GM19099 (cell line): ENCODE measurements around the gene PLB1.

ENCODE experiments used
- POLR2A ChIP-seq: IDR thresholded peaks from 3 replicates; pipeline ENCODE4 v1.6.1; 2011; ENCODE audit warnings: low read depth; ENCODE audit not compliant: insufficient read length; ENCODE audit errors: extremely low read depth

Gene PLB1

DNA sequence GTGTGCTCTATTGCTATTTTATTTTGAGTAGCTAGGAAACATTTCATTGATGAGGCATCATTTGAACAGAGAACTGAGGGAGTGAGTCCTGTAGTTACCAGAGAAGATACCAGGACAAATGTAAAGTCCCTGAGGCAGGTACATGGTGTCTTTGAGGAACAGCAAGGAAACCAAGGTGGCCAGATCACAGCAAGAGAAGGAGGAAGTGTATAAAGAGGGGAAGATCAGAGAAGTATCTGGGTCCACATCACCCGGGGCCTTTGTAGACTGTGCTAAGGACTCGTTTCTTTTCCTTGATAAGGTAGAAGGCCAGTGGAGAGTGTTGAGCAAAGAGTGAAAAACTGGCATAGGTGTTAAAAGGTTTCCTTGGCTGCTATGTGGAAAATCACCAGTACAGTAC is 34.8 kb upstream of the PLB1 start:
- TF ChIP-seq POLR2A, result no peak

- TF ChIP-seq POLR2A, result no peak
Observed at GRCh38 chr2:28462122-28462521, 33.7 kb upstream of the PLB1 start.

GRCh38 chr2:28463211-28463816 is 32.5 kb upstream of the PLB1 start:
- no peak for TF ChIP-seq POLR2A

DNA sequence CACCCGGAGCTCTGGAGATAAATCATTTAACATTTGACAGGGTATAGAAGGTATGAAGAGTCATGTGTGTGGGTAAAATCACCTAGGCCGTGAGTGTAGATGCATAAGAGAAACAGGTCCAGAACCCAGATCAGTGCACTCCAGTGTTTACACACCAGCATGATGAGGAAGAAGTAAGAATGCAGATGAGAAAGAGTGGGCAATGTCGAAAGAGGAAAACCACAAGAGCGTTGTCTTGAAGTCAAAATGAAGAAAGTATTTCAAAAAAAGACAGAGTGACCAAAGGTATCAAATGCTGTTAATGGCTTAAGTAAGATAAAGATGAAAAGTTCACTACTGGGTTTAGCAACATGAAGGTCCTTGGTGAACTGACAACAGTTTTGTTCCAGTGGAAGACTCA is 32.0 kb upstream of the PLB1 start:
- no peak for TF ChIP-seq POLR2A

- TF ChIP-seq POLR2A, result no peak
Observed at GRCh38 chr2:28465148-28465885, 30.5 kb upstream of the PLB1 start.

DNA sequence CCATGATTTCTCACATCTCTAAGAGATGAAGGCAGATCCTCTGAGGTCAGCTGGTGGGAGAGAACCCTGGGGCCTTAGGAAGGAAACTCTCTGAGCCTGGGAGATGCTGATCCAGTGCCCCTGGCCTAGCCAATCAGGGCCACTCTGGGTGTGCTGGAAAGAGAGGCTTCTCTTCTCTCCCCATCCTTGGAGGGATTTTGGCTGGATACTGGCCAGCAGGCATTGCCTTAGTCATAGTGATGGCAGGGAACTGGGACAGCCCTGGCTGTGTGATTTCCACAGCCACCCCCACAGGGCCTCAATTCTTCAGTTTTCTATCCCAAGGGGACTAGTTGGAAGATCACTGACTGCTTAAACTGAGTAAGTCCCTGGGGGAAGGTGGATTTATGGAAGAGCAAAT is 26.6 kb upstream of the PLB1 start:
- TF ChIP-seq POLR2A, result no peak

DNA sequence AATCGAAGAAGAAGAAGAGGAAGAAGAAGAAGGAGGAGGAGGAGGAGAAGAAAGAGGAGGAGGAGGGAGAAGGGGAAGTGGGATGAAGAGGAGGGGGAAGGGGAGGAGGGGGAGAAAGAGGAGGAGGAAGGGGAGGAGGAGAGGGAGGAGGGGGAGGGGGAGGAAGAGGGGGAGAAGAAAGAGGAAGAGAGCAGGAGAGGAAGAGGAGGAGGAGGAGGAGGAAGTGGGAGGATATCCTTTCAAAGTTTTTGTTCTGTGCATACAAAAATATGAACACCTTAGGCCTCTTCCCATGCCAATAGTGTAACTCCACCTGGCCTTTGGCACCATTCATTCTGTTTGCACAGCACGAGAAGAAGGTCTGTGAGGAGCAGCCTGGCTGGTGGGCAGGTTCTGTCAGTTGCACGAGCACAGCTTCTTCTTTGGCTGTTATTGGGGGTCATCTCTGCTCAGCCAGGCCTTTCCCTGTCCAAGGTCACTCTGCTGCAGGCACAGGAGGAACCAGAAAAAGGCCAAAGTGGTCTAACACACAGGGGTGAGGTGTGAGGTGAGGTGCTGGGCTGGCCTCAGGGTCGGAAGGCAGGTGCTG is 25.8 kb upstream of the PLB1 start:
- TF ChIP-seq POLR2A, result no peak

DNA sequence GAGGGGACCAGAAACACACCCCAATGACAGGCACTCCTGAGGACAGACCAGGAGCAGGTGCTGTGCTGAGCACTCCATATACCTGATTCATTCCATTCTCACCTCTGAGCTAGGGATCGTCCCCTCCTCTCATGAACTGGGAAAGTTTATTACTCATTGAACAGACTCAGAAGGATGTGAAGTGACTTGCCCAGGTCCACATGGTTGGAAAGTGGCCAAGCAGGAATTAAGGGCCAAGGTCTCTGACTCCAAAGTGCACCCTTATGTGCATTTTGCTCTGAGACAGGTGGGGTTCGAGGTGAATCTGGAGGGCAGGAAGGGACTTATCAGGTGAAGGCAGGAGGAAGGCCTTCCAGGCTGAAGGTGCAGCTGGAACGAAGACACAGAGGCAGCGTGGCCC is 25.1 kb upstream of the PLB1 start:
- no peak for TF ChIP-seq POLR2A

- no peak for TF ChIP-seq POLR2A
Observed at GRCh38 chr2:28471214-28471613, 24.6 kb upstream of the PLB1 start.

GRCh38 chr2:28471701-28472236 is 24.1 kb upstream of the PLB1 start:
- TF ChIP-seq POLR2A, result no peak

DNA sequence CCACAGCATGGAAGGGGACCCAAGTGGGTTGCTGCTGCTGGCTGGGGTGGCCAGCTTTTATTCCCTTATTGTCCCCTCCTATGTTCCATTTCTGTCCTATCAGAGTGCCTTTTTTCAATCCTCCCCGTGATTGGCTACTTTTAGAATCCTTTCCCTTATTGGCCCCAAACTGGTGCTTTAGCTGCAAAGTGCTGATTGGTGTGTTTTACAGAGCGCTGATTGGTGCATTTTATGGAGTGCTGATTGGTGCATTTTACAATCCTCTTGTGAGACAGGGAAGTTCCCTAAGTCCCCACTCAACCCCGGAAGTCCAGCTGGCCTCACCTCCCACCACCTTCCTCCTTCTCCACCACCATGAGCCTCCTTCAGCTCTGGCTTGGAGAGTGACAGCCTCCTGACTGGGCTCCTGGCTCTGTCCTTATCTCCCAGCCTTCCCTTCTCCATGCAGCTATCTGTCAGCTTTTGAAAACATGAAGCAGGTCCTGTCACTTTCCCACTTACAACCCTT is 20.7 kb upstream of the PLB1 start:
- TF ChIP-seq POLR2A, result no peak

- no peak for TF ChIP-seq POLR2A
Observed at GRCh38 chr2:28477087-28477486, 18.8 kb upstream of the PLB1 start.

GRCh38 chr2:28477645-28478044 is 18.2 kb upstream of the PLB1 start:
- TF ChIP-seq POLR2A, result no peak

DNA sequence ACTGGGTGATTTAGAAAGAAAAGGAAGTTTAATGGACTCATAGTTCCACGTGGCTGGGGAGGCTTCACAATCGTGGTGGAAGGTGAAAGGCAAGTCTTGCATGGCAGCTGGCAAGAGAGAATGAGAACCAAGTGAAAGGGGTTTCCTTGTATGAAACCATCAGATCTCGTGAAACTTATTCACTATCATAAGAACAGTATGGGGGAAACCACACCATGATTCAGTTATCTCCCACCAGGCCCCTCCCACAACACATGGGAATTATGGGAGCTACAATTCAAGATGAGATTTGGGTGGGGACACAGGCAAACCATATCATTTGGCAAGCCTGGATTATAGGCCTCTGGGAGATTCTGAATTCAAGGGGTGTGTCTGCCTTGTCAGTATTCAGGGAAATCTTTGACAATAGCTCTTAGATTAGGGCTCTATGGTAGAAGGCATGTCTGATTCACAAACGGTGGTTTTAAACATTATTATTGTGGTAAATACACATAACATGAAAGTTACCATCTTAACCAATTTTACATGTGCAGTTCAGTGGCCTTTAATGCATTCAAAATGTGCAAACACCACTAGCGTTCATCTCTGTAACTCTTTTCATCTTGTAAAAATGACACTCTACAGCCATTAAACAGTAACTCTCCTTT is 15.3 kb upstream of the PLB1 start:
- no peak for TF ChIP-seq POLR2A

GRCh38 chr2:28481905-28482304 is 14.0 kb upstream of the PLB1 start:
- no peak for TF ChIP-seq POLR2A
